SU-DHL-6 (cell line): Measurements from ENCODE around the gene RADIL.

Experiments
- H2AFZ ChIP-seq: fragments of 200-600 bp; sonication (generic); 2 replicates; pipeline ENCODE4 v1.6.1; 2014; ENCODE audit warnings: low read depth, mild to moderate bottlenecking, moderate library complexity, mixed read lengths, antibody characterized with exemption, low read length; ENCODE audit not compliant: severe bottlenecking
- H3F3A ChIP-seq: fragments of 200-600 bp; shearing (Covaris generic); 2 replicates; pipeline ENCODE4 v1.6.0; 2016; ENCODE audit warnings: antibody characterized with exemption, mild to moderate bottlenecking; ENCODE audit not compliant: insufficient read depth
- H3K27ac ChIP-seq: fragments of 200-600 bp; sonication (generic); 2 replicates; pipeline ENCODE4 v1.5.1; 2016; ENCODE audit warnings: low read depth, mild to moderate bottlenecking, low read length, moderate library complexity, mixed read lengths
- H3K27me3 ChIP-seq: fragments of 200-600 bp; sonication (generic), shearing (Covaris generic); 2 replicates; pipeline ENCODE4 v1.6.0; 2014; ENCODE audit warnings: mild to moderate bottlenecking, low read length
- H3K36me3 ChIP-seq: fragments of 200-600 bp; sonication (generic); 2 replicates; pipeline ENCODE4 v1.6.1; 2014; ENCODE audit warnings: mild to moderate bottlenecking, low read length, mixed read lengths
- H3K4me2 ChIP-seq: fragments of 300-600, 200-600 bp; shearing (Covaris generic), sonication (generic); 2 replicates; pipeline ENCODE4 v1.6.0; 2014; ENCODE audit warnings: low read length, low read depth, mild to moderate bottlenecking; ENCODE audit not compliant: poor library complexity, severe bottlenecking
- H3K4me3 ChIP-seq: fragments of 200-600 bp; sonication (generic); 2 replicates; pipeline ENCODE4 v1.5.1; 2014; ENCODE audit warnings: antibody characterized with exemption, low read length, mild to moderate bottlenecking, mixed read lengths; ENCODE audit not compliant: insufficient read depth, poor library complexity, severe bottlenecking
- H3K79me2 ChIP-seq: fragments of 200-600 bp; sonication (generic); 2 replicates; pipeline ENCODE4 v1.6.1; 2014; ENCODE audit warnings: mild to moderate bottlenecking, low read length, moderate library complexity; ENCODE audit not compliant: insufficient read depth
- H3K9ac ChIP-seq: fragments of 200-600 bp; sonication (generic); 2 replicates; pipeline ENCODE4 v1.7.0; 2014; ENCODE audit warnings: mild to moderate bottlenecking, low read length
- H3K9me2 ChIP-seq: fragments of 200-600 bp; sonication (generic); replicated peaks from 2 replicates; pipeline ENCODE4 v1.6.1; 2014; ENCODE audit warnings: low read length; ENCODE audit not compliant: insufficient read depth
- H3K9me3 ChIP-seq: fragments of 200-600 bp; sonication (generic); 2 replicates; pipeline ENCODE4 v1.6.1; 2014; ENCODE audit warnings: low read length, mixed read lengths; ENCODE audit not compliant: insufficient read depth
- H4K20me1 ChIP-seq: fragments of 200-600 bp; sonication (generic); 2 replicates; pipeline ENCODE4 v1.6.1; 2014; ENCODE audit warnings: low read depth, mild to moderate bottlenecking, antibody characterized with exemption, low read length, moderate library complexity, mixed read lengths
- CTCF ChIP-seq: fragments of 200-600 bp; sonication (generic); IDR thresholded peaks from one replicate; pipeline ENCODE4 v1.5.1; 2017; ENCODE audit warnings: antibody characterized with exemption, mild to moderate bottlenecking, low read length, moderate library complexity; ENCODE audit not compliant: insufficient read depth, poor library complexity, severe bottlenecking
- EZH2phosphoT487 ChIP-seq: fragments of 200-600 bp; sonication (generic), shearing (Covaris generic); conservative IDR thresholded peaks from 2 replicates; pipeline ENCODE4 v1.6.1; 2018; ENCODE audit warnings: mild to moderate bottlenecking, antibody characterized with exemption, low read length, moderate library complexity, mixed read lengths

The RADIL gene

DNA sequence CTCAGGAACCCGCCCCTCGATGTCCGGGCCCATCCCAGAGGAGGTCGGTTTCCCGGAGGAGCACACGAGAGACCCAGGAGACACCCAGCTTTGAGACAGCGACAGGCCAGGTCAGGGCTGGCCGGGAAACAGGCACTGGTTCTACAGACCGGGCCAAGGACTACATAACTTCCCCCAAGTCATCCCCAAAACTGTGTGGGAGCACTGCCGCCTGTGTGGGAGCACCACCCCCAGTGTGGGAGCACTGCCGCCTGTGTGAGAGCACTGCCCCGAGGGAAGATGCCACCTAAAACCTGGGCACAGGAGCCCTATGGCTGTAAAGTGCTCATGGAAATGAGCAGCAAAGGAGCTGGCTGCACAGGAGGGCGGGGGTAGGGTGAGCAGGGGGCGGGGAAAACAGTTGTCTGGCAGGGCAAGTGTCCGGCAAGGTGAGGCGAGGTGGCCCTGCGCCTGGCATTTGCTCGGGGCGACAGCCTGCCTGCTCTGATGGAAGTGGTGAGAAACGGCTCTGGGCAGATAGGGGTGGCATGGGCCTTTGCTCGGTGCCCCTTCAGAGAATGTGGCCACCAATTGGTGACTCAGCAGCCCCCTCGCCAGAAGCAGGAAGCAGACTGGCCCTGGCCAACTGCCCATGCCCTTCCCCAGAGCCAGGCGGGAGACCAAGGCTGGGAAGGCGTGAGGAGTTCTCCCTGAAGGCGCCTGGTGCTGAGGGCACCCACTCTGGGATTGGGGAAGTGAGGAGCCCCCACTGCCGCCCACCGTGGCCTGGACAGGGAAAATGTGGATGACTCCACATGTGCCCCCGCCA is 47.9 kb downstream of the RADIL start:
- H3K9me2 ChIP-seq: no peaks in the 10 kb centered on the region
- no peaks in the 10 kb centered on the region for H3K9me3 ChIP-seq
- no peaks in the 10 kb centered on the region for H3F3A ChIP-seq
- H3K4me3 ChIP-seq: no peak overlapping the region
- no peak overlapping the region for H3K27ac ChIP-seq
- no peak for TF ChIP-seq EZH2phosphoT487
- TF ChIP-seq CTCF: no peak
- no peaks in the 10 kb centered on the region for H3K36me3 ChIP-seq
- H3K79me2 ChIP-seq: no peaks in the 10 kb centered on the region
- no peaks in the 10 kb centered on the region for H3K27me3 ChIP-seq
- H3K9ac ChIP-seq: no peak overlapping the region
- H4K20me1 ChIP-seq: no peaks in the 10 kb centered on the region
- no peak overlapping the region for H2AFZ ChIP-seq
- H3K4me2 ChIP-seq: no peak overlapping the region

DNA sequence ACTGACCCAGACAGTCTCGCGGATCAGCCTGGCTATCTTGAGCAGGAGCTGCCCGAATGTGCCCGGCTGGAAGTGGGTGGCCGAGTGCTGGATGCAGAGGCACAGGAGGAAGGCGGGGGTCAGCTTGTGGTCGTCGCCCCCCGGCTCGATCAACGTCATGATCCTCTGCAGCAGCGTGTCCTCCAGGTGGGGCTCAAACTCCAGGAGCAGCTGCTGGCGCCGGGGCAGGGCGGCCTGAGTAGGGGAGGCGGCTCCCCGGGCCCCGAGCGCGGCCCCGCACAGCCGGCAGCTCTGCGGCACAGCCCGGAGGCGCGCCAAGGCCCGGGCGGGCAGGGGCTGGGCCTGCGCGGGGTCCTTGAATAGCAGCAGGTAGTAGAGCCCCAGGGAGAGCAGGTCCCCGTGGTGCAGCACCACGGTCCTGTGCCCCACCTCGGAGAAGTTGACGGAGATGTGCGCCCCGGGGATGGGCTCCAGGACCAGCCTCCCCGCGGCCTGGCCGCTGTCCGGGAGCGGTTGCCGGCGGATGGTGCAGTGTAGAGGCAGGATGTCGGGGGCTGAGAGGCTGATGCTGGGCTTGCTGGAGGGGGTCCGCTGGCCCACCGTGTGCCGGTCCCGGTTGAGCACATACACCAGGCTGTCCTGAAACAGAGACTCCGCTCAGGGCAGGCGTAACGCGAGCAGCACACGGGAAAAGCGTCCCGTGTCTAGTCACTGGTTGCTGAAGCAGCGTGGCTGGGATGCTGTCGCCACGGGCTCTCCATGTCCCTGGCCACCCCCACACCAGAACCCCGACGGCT is 48.7 kb downstream of the RADIL start:
- Histone ChIP-seq H3K9ac (no peak overlapping the region), H3K9me3 (no peaks in the 10 kb centered on the region), H3K9me2 (no peaks in the 10 kb centered on the region)

More for the DNA sequence above, 48.7 kb downstream of the RADIL start:
- H2AFZ ChIP-seq: no peak overlapping the region
- no peak overlapping the region for H3K4me3 ChIP-seq
- H3K36me3 ChIP-seq: no peaks in the 10 kb centered on the region
- H3K79me2 ChIP-seq: no peaks in the 10 kb centered on the region
- H3K27ac ChIP-seq: no peak overlapping the region
- no peaks in the 10 kb centered on the region for H4K20me1 ChIP-seq
- no peaks in the 10 kb centered on the region for H3K27me3 ChIP-seq
- H3K4me2 ChIP-seq: no peak overlapping the region
- no peaks in the 10 kb centered on the region for H3F3A ChIP-seq
- TF ChIP-seq EZH2phosphoT487: no peak
- TF ChIP-seq CTCF: no peak
